ENCODE measurements around the gene RABL6. TPM values are rescaled to one million over a fixed set of nuclear protein-coding genes. Genes with fewer than 3 reads are reported as not detected.
"Not testable (repeated sequence)": the region's sequence is repeated elsewhere in the genome, so short reads cannot be mapped to it uniquely, and the experiment has no call there.

The RABL6 gene
- total RNA-seq, 1 donor from 2014 or later = 107 TPM

- intact Hi-C loops (cut with micrococcal nuclease) = not testable (repeated sequence)
Observed at GRCh38 chr9:136833381-136834048, 25.8 kb downstream of the RABL6 start.

GRCh38 chr9:136835162-136835931, 27.6 kb downstream of the RABL6 start:
- intact Hi-C loops (cut with micrococcal nuclease) = no loop called here

- intact Hi-C loops (cut with micrococcal nuclease) = no loop called here
Observed at GRCh38 chr9:136835932-136836904, 28.5 kb downstream of the RABL6 start.

GRCh38 chr9:136837146-136837855, 29.6 kb downstream of the RABL6 start:
- intact Hi-C loops (cut with micrococcal nuclease) = no loop called here

- intact Hi-C loops (cut with micrococcal nuclease) = not testable (repeated sequence)
Observed at GRCh38 chr9:136837856-136838277, 30.1 kb downstream of the RABL6 start.

GRCh38 chr9:136838314-136839228, 30.8 kb downstream of the RABL6 start:
- intact Hi-C loops (cut with micrococcal nuclease) = no loop called here

GRCh38 chr9:136839229-136840139, 31.7 kb downstream of the RABL6 start:
- intact Hi-C loops (cut with micrococcal nuclease) = loop anchor here (10.0 kb wide), 1 partner anchor 315 kb away; no protein-coding TSS in a partner anchor

- intact Hi-C loops (cut with micrococcal nuclease) = loop anchor here (10.0 kb wide), 1 partner anchor 314 kb away; no protein-coding TSS in a partner anchor
Observed at GRCh38 chr9:136840140-136840876, 32.6 kb downstream of the RABL6 start.

GRCh38 chr9:136840877-136841645, 33.3 kb downstream of the RABL6 start:
- intact Hi-C loops (cut with micrococcal nuclease) = loop anchor here (10.0 kb wide), 1 partner anchor 314 kb away; no protein-coding TSS in a partner anchor

GRCh38 chr9:136841646-136842379, 34.1 kb downstream of the RABL6 start:
- intact Hi-C loops (cut with micrococcal nuclease) = loop anchor here (1.0 to 10.0 kb wide), 6 partner anchors 41 to 313 kb away; no protein-coding TSS in a partner anchor

GRCh38 chr9:136842380-136842948, 34.7 kb downstream of the RABL6 start, which contains the start of gene AJM1:
AJM1 (plus strand) TSS chr9:136842478; CDS start chr9:136844415, 1,937 bp downstream.
- intact Hi-C loops (cut with micrococcal nuclease) = loop anchor here (1.0 to 10.0 kb wide), 6 partner anchors 42 to 312 kb away; no protein-coding TSS in a partner anchor

GRCh38 chr9:136843159-136843800, 35.5 kb downstream of the RABL6 start:
- intact Hi-C loops (cut with micrococcal nuclease) = loop anchor here (2.0 to 10.0 kb wide), 3 partner anchors 42 to 312 kb away; no protein-coding TSS in a partner anchor

GRCh38 chr9:136843801-136844740, 36.3 kb downstream of the RABL6 start:
- intact Hi-C loops (cut with micrococcal nuclease) = loop anchor here (2.0 to 10.0 kb wide), 3 partner anchors 43 to 311 kb away; no protein-coding TSS in a partner anchor
